SU-DHL-6 (cell line): ENCODE measurements around the gene TRPM3.

Experiments
- H2AFZ ChIP-seq: fragments of 200-600 bp; sonication (generic); 2 replicates; pipeline ENCODE4 v1.6.1; 2014; ENCODE audit warnings: low read depth, mild to moderate bottlenecking, moderate library complexity, mixed read lengths, antibody characterized with exemption, low read length; ENCODE audit not compliant: severe bottlenecking
- H3F3A ChIP-seq: fragments of 200-600 bp; shearing (Covaris generic); 2 replicates; pipeline ENCODE4 v1.6.0; 2016; ENCODE audit warnings: antibody characterized with exemption, mild to moderate bottlenecking; ENCODE audit not compliant: insufficient read depth
- H3K27ac ChIP-seq: fragments of 200-600 bp; sonication (generic); 2 replicates; pipeline ENCODE4 v1.5.1; 2016; ENCODE audit warnings: low read depth, mild to moderate bottlenecking, low read length, moderate library complexity, mixed read lengths
- H3K27me3 ChIP-seq: fragments of 200-600 bp; sonication (generic), shearing (Covaris generic); 2 replicates; pipeline ENCODE4 v1.6.0; 2014; ENCODE audit warnings: mild to moderate bottlenecking, low read length
- H3K36me3 ChIP-seq: fragments of 200-600 bp; sonication (generic); 2 replicates; pipeline ENCODE4 v1.6.1; 2014; ENCODE audit warnings: mild to moderate bottlenecking, low read length, mixed read lengths
- H3K4me2 ChIP-seq: fragments of 300-600, 200-600 bp; shearing (Covaris generic), sonication (generic); 2 replicates; pipeline ENCODE4 v1.6.0; 2014; ENCODE audit warnings: low read length, low read depth, mild to moderate bottlenecking; ENCODE audit not compliant: poor library complexity, severe bottlenecking
- H3K4me3 ChIP-seq: fragments of 200-600 bp; sonication (generic); 2 replicates; pipeline ENCODE4 v1.5.1; 2014; ENCODE audit warnings: antibody characterized with exemption, low read length, mild to moderate bottlenecking, mixed read lengths; ENCODE audit not compliant: insufficient read depth, poor library complexity, severe bottlenecking
- H3K79me2 ChIP-seq: fragments of 200-600 bp; sonication (generic); 2 replicates; pipeline ENCODE4 v1.6.1; 2014; ENCODE audit warnings: mild to moderate bottlenecking, low read length, moderate library complexity; ENCODE audit not compliant: insufficient read depth
- H3K9ac ChIP-seq: fragments of 200-600 bp; sonication (generic); 2 replicates; pipeline ENCODE4 v1.7.0; 2014; ENCODE audit warnings: mild to moderate bottlenecking, low read length
- H3K9me2 ChIP-seq: fragments of 200-600 bp; sonication (generic); replicated peaks from 2 replicates; pipeline ENCODE4 v1.6.1; 2014; ENCODE audit warnings: low read length; ENCODE audit not compliant: insufficient read depth
- H3K9me3 ChIP-seq: fragments of 200-600 bp; sonication (generic); 2 replicates; pipeline ENCODE4 v1.6.1; 2014; ENCODE audit warnings: low read length, mixed read lengths; ENCODE audit not compliant: insufficient read depth
- H4K20me1 ChIP-seq: fragments of 200-600 bp; sonication (generic); 2 replicates; pipeline ENCODE4 v1.6.1; 2014; ENCODE audit warnings: low read depth, mild to moderate bottlenecking, antibody characterized with exemption, low read length, moderate library complexity, mixed read lengths
- CTCF ChIP-seq: fragments of 200-600 bp; sonication (generic); IDR thresholded peaks from one replicate; pipeline ENCODE4 v1.5.1; 2017; ENCODE audit warnings: antibody characterized with exemption, mild to moderate bottlenecking, low read length, moderate library complexity; ENCODE audit not compliant: insufficient read depth, poor library complexity, severe bottlenecking
- EZH2phosphoT487 ChIP-seq: fragments of 200-600 bp; sonication (generic), shearing (Covaris generic); conservative IDR thresholded peaks from 2 replicates; pipeline ENCODE4 v1.6.1; 2018; ENCODE audit warnings: mild to moderate bottlenecking, antibody characterized with exemption, low read length, moderate library complexity, mixed read lengths

TRPM3 gene

GRCh38 chr9:70493029-70493428 lies 628.4 kb downstream of the TRPM3 start:
- TF ChIP-seq CTCF = no peak
- Histone ChIP-seq H3K4me3 (no peak overlapping the region), H3K79me2 (no peaks in the 10 kb centered on the region), H3K27me3 (no peaks in the 10 kb centered on the region), H3K36me3 (no peaks in the 10 kb centered on the region), H3K27ac (no peak overlapping the region), H2AFZ (no peak overlapping the region), H3K4me2 (no peak overlapping the region), H4K20me1 (no peaks in the 10 kb centered on the region), H3K9me2 (no peaks in the 10 kb centered on the region), H3K9me3 (no peaks in the 10 kb centered on the region), H3K9ac (no peak overlapping the region), H3F3A (no peaks in the 10 kb centered on the region)

GRCh38 chr9:70492319-70492777 lies 629.1 kb downstream of the TRPM3 start:
- Histone ChIP-seq H3K36me3 (no peaks in the 10 kb centered on the region), H3F3A (no peaks in the 10 kb centered on the region), H3K4me3 (no peak overlapping the region), H3K79me2 (no peaks in the 10 kb centered on the region), H3K27ac (no peak overlapping the region), H2AFZ (no peak overlapping the region), H3K4me2 (no peak overlapping the region), H3K9me2 (no peaks in the 10 kb centered on the region), H4K20me1 (no peaks in the 10 kb centered on the region), H3K9me3 (no peaks in the 10 kb centered on the region), H3K9ac (no peak overlapping the region), H3K27me3 (no peaks in the 10 kb centered on the region)
- TF ChIP-seq CTCF (no peak), EZH2phosphoT487 (no peak)

DNA sequence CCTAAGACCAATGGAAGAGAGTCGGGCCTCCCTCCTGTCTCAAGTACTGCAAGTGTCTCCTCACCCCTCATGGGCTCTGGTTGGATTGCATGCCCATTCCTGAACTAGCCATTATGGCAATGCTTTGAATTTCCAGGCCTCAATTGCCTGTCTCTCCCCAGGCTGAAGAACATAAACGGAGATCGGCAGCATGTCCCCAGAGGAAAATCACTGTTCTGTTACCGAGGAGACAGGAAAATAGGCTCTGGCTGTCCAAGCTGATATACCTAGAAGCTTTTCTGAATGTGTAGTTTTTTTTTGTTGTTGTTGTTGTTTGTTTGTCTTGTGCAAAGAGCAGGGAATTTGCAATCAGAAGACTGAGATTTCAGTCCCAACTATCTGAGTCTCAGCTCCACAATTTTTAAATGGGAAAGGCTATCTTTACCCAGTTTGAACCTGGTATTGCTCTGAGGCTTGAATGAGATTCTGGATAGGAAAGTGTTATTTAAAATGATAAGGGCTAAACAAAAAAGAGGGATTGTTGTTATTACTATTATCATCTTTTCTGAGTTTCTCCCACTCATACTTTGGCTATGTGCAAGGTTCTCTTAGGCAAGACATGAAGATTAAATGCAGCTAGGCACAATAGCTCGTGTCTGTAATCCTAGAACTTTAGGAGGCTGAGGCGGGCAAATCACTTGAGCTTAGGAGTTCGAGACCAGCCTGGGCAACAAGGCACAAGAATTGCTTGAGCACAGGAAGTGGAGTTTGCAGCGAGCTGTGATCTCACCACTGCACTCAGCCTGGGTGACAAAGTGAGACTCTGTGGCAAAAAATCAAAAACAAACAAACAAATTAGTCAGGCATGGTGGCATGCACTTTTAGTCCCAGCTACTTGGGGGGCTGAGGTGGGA lies 629.7 kb downstream of the TRPM3 start:
- TF ChIP-seq EZH2phosphoT487 = no peak
- Histone ChIP-seq H3K9me2 (no peaks in the 10 kb centered on the region), H2AFZ (no peak overlapping the region), H3K79me2 (no peaks in the 10 kb centered on the region), H3K9ac (no peak overlapping the region), H3K27ac (no peak overlapping the region), H4K20me1 (no peaks in the 10 kb centered on the region), H3F3A (no peaks in the 10 kb centered on the region), H3K27me3 (no peaks in the 10 kb centered on the region), H3K36me3 (no peaks in the 10 kb centered on the region), H3K4me3 (no peak overlapping the region), H3K4me2 (no peak overlapping the region), H3K9me3 (no peaks in the 10 kb centered on the region)

DNA sequence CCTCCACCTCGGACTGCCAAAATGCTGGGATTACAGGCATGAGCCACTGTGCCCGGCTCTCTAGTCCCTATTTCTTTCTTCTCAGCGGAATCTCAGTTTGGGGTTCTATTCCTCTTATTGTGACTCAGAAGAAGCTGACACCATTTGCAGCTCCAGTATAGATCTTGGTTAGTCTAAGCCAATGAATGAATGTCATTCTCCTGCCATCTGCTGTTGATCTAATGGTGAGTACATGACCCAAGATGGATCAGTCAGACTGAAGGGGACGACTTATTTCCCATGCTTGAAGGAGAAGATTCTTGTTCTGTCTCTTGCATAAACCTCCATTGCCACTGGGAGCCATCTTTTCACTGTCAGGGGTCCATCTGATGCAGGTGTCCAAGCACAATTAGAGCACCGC lies 630.9 kb downstream of the TRPM3 start:
- no peaks in the 10 kb centered on the region for H3K27me3 ChIP-seq
- no peak overlapping the region for H3K9ac ChIP-seq
- no peak overlapping the region for H2AFZ ChIP-seq
- H3K79me2 ChIP-seq = no peaks in the 10 kb centered on the region
- TF ChIP-seq CTCF (no peak), EZH2phosphoT487 (no peak)
- H3K9me2 ChIP-seq = no peaks in the 10 kb centered on the region
- no peak overlapping the region for H3K4me2 ChIP-seq
- H3K36me3 ChIP-seq = no peaks in the 10 kb centered on the region
- no peak overlapping the region for H3K4me3 ChIP-seq
- H3K9me3 ChIP-seq = no peaks in the 10 kb centered on the region
- no peaks in the 10 kb centered on the region for H4K20me1 ChIP-seq
- H3K27ac ChIP-seq = no peak overlapping the region
- no peaks in the 10 kb centered on the region for H3F3A ChIP-seq
